ENCODE measurements around the gene PNPLA8.

DNA sequence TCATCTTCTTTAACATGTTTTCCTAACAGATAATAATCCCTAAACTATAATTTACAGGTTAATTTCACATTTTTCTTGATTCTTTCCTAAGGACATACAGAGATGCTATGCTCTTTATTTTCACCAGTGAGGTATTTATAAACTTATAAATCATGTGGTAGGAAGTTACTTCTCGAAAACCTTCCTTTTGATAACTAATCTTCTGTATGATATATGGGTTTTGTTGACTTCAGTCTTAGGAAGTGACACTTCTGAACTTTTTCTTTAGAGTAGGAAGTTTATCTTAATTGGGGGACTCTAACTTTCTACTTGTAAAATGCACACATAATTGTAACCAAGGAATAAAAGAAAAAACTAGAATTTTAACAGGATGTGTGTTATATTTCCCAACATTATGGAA is 9.8 kb upstream of the PNPLA8 start:
- TF ChIP-seq SPI1 (IDR thresholded peaks at IDR 0.05; ENCODE audit: low read depth, low read length) (no peak), POLR2AphosphoS5 (IDR thresholded peaks at IDR 0.05; ENCODE audit: low read depth, low read length) (no peak), PAX5 (IDR thresholded peaks at IDR 0.05; ENCODE audit: insufficient read depth, low read length, severe bottlenecking) (no peak), POLR2A (IDR thresholded peaks at IDR 0.05; ENCODE audit: low read depth, low read length) (no peak)

Data from GM12891 (cell line).